Measurements from ENCODE around the gene ROCK2. TPM values are rescaled to one million over a fixed set of nuclear protein-coding genes. Genes with fewer than 3 reads are reported as not detected.

Gene ROCK2
- total and polyA plus RNA-seq, 2 experiments from 2014 or later = 34.5 to 59.6 TPM

- 70% methylated on average over 4 of the region's 4 CpGs for WGBS (ENCODE audit: low lambda C conversion rate, missing lambda C conversion rate)
Measured at GRCh38 chr2:11279398-11279797, 65.0 kb downstream of the ROCK2 start.

GRCh38 chr2:11278219-11278618 is 66.2 kb downstream of the ROCK2 start:
- no peak overlapping the region for H3K27ac ChIP-seq
- H3K36me3 ChIP-seq (replicated peaks; ENCODE audit: insufficient read depth, low read depth) = no peaks in the 10 kb centered on the region
- H3K27me3 ChIP-seq = no peaks in the 10 kb centered on the region
- no peak overlapping the region for H3K4me2 ChIP-seq
- peaks cover 85% of the 10 kb centered on the region for H3K79me2 ChIP-seq
- no peaks in the 10 kb centered on the region for H4K20me1 ChIP-seq (ENCODE audit: insufficient read depth, poor library complexity, severe bottlenecking)
- H3K4me3 ChIP-seq = no peak overlapping the region
- no peak overlapping the region for H2AFZ ChIP-seq
- H3K9me2 ChIP-seq (replicated peaks; ENCODE audit: insufficient read depth) = no peaks in the 10 kb centered on the region
- no peaks in the 10 kb centered on the region for H3K4me1 ChIP-seq (ENCODE audit: insufficient read depth)
- H3K9me3 ChIP-seq (ENCODE audit: low read depth) = no peaks in the 10 kb centered on the region
- TF ChIP-seq EZH2 (IDR thresholded peaks at IDR 0.05; ENCODE audit: borderline replicate concordance) (no peak), EZH2phosphoT487 (IDR thresholded peaks at IDR 0.05; ENCODE audit: low read depth, severe bottlenecking, unreplicated experiment) (no peak), CTCF (IDR thresholded peaks at IDR 0.05; ENCODE audit: poor library complexity) (no peak)
- no peak for DNase-seq (ENCODE audit: low spot score)

More at GRCh38 chr2:11279398-11279797, 65.0 kb downstream of the ROCK2 start:
- DNase-seq (ENCODE audit: low spot score) = no peak
- Histone ChIP-seq H3K4me1 (ENCODE audit: insufficient read depth) (no peaks in the 10 kb centered on the region), H3K27ac (no peak overlapping the region), H3K79me2 (peaks cover 75% of the 10 kb centered on the region), H4K20me1 (ENCODE audit: insufficient read depth, poor library complexity, severe bottlenecking) (no peaks in the 10 kb centered on the region), H3K36me3 (replicated peaks; ENCODE audit: insufficient read depth, low read depth) (no peaks in the 10 kb centered on the region), H2AFZ (no peak overlapping the region), H3K27me3 (no peaks in the 10 kb centered on the region), H3K4me2 (no peak overlapping the region), H3K9me2 (replicated peaks; ENCODE audit: insufficient read depth) (no peaks in the 10 kb centered on the region), H3K9me3 (ENCODE audit: low read depth) (no peaks in the 10 kb centered on the region), H3K4me3 (no peak overlapping the region)
- no peak for TF ChIP-seq EZH2 (IDR thresholded peaks at IDR 0.05; ENCODE audit: borderline replicate concordance)
- no peak for TF ChIP-seq EZH2phosphoT487 (IDR thresholded peaks at IDR 0.05; ENCODE audit: low read depth, severe bottlenecking, unreplicated experiment)
- no peak for TF ChIP-seq CTCF (IDR thresholded peaks at IDR 0.05; ENCODE audit: poor library complexity)

- 69% methylated on average over 6 of the region's 6 CpGs for WGBS (ENCODE audit: low lambda C conversion rate, missing lambda C conversion rate)
- Histone ChIP-seq H3K4me2 (no peak overlapping the region), H3K36me3 (replicated peaks; ENCODE audit: insufficient read depth, low read depth) (no peaks in the 10 kb centered on the region), H4K20me1 (ENCODE audit: insufficient read depth, poor library complexity, severe bottlenecking) (peaks cover 6% of the 10 kb centered on the region), H3K4me1 (ENCODE audit: insufficient read depth) (no peaks in the 10 kb centered on the region), H3K27ac (no peak overlapping the region), H3K27me3 (no peaks in the 10 kb centered on the region), H3K9me3 (ENCODE audit: low read depth) (no peaks in the 10 kb centered on the region), H3K9me2 (replicated peaks; ENCODE audit: insufficient read depth) (no peaks in the 10 kb centered on the region), H3K79me2 (peaks cover 80% of the 10 kb centered on the region), H3K4me3 (no peak overlapping the region), H2AFZ (no peak overlapping the region)
- TF ChIP-seq CTCF (IDR thresholded peaks at IDR 0.05; ENCODE audit: poor library complexity) (no peak), EZH2phosphoT487 (IDR thresholded peaks at IDR 0.05; ENCODE audit: low read depth, severe bottlenecking, unreplicated experiment) (no peak), EZH2 (IDR thresholded peaks at IDR 0.05; ENCODE audit: borderline replicate concordance) (no peak)
- no peak for DNase-seq (ENCODE audit: low spot score)
Measured at GRCh38 chr2:11275910-11276309, 68.5 kb downstream of the ROCK2 start.

- H3K4me3 ChIP-seq = no peak overlapping the region
- H3K9me2 ChIP-seq (replicated peaks; ENCODE audit: insufficient read depth) = no peaks in the 10 kb centered on the region
- H3K4me2 ChIP-seq = no peak overlapping the region
- DNase-seq (ENCODE audit: low spot score) = no peak
- no peaks in the 10 kb centered on the region for H3K9me3 ChIP-seq (ENCODE audit: low read depth)
- no peaks in the 10 kb centered on the region for H3K36me3 ChIP-seq (replicated peaks; ENCODE audit: insufficient read depth, low read depth)
- H2AFZ ChIP-seq = no peak overlapping the region
- no peak for TF ChIP-seq EZH2phosphoT487 (IDR thresholded peaks at IDR 0.05; ENCODE audit: low read depth, severe bottlenecking, unreplicated experiment)
- no peak for TF ChIP-seq EZH2 (IDR thresholded peaks at IDR 0.05; ENCODE audit: borderline replicate concordance)
- TF ChIP-seq CTCF (IDR thresholded peaks at IDR 0.05; ENCODE audit: poor library complexity) = no peak
- no peaks in the 10 kb centered on the region for H3K27me3 ChIP-seq
- 94% methylated on average over 2 of the region's 2 CpGs for WGBS (ENCODE audit: low lambda C conversion rate, missing lambda C conversion rate)
- H3K27ac ChIP-seq = no peak overlapping the region
- no peaks in the 10 kb centered on the region for H3K4me1 ChIP-seq (ENCODE audit: insufficient read depth)
- H4K20me1 ChIP-seq (ENCODE audit: insufficient read depth, poor library complexity, severe bottlenecking) = peaks cover 6% of the 10 kb centered on the region
- H3K79me2 ChIP-seq = peaks cover 56% of the 10 kb centered on the region
Measured at GRCh38 chr2:11270891-11271290, 73.5 kb downstream of the ROCK2 start.
